Neutrophil (primary cell): Measurements from ENCODE around the gene PPP6R1.

ENCODE experiments used
- H3K27ac ChIP-seq: fragments of 200-600 bp; sonication (generic); 2 replicates; pipeline ENCODE4 v1.5.1; 2016; ENCODE audit warnings: mild to moderate bottlenecking, moderate library complexity
- H3K27me3 ChIP-seq: fragments of 200-600 bp; sonication (generic); 2 replicates; pipeline ENCODE4 v1.6.0; 2016; ENCODE audit warnings: mild to moderate bottlenecking
- H3K36me3 ChIP-seq: fragments of 200-600 bp; sonication (generic); 2 replicates; pipeline ENCODE4 v1.5.1; 2017
- H3K4me1 ChIP-seq, 2 experiments: fragments of 200-600 bp in 1 of 2; sonication (generic) in 1 of 2; 1 replicate in 1 of 2; 2 replicates in 1 of 2; pipeline versions ENCODE4 v1.5.1 to v1.6.1; 2013 to 2016; ENCODE audit warnings: low read depth in 1 of 2, low read length in 1 of 2, mild to moderate bottlenecking in 1 of 2, moderate library complexity in 1 of 2; ENCODE audit not compliant: control insufficient read depth in 1 of 2, insufficient read depth in 1 of 2
- H3K4me3 ChIP-seq, 2 experiments: fragments of 200-600 bp in 1 of 2; sonication (generic) in 1 of 2; 1 replicate in 1 of 2; 2 replicates in 1 of 2; pipeline ENCODE4 v1.5.1; 2013 to 2016; ENCODE audit warnings: low read depth in 1 of 2, low read length in 1 of 2, mild to moderate bottlenecking in 1 of 2, moderate library complexity in 1 of 2
- H3K9me3 ChIP-seq: fragments of 200-600 bp; sonication (generic); 2 replicates; pipeline ENCODE4 v1.5.1; 2016
- TF ChIP-seq, protein P1 (sequence below): fragments of 200-600 bp; sonication (generic); IDR thresholded peaks from 2 replicates; pipeline ENCODE4 v1.5.1; 2016; ENCODE audit warnings: antibody characterized with exemption

PPP6R1 gene

GRCh38 chr19:55258828-55259539 is at the start of gene PPP6R1:
PPP6R1 (minus strand) TSS chr19:55259017; CDS start chr19:55247103, 11,914 bp downstream.
- Histone ChIP-seq H3K4me3 (peak within 1 kb of the TSS; percentile 86 to 88), H3K27ac (peak within 1 kb of the TSS; percentile 93), H3K4me1 (peaks cover 47 to 50% of the 10 kb centered on the region in 2 experiments), H3K9me3 (no peaks in the 10 kb centered on the region), H3K36me3 (no peaks in the 10 kb centered on the region), H3K27me3 (no peaks in the 10 kb centered on the region)
- TF ChIP-seq, protein P1, sequence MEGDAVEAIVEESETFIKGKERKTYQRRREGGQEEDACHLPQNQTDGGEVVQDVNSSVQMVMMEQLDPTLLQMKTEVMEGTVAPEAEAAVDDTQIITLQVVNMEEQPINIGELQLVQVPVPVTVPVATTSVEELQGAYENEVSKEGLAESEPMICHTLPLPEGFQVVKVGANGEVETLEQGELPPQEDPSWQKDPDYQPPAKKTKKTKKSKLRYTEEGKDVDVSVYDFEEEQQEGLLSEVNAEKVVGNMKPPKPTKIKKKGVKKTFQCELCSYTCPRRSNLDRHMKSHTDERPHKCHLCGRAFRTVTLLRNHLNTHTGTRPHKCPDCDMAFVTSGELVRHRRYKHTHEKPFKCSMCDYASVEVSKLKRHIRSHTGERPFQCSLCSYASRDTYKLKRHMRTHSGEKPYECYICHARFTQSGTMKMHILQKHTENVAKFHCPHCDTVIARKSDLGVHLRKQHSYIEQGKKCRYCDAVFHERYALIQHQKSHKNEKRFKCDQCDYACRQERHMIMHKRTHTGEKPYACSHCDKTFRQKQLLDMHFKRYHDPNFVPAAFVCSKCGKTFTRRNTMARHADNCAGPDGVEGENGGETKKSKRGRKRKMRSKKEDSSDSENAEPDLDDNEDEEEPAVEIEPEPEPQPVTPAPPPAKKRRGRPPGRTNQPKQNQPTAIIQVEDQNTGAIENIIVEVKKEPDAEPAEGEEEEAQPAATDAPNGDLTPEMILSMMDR, result peak; percentile 42

DNA sequence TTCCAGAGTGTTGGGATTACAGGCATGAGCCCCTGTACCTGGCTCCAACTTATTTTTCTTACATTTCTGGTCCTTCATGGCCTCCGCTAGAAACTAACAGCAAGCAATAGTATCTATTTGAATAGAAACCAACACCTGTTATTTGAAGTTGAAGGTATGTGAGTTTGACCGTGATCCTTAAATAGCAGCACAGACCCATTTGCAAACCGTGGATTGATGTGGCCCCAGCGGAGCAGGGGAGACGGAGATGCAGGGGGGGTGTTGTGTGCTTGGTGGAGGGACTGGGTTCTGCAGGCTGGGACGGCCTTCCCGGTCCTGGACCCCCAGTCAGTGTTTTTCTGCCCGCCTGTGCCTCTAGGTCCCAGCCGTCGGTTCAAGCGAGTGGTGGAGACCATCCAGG is 49.5 kb upstream of the PPP6R1 start:
- H3K4me3 ChIP-seq, result no peak overlapping the region
- no peak overlapping the region for H3K27ac ChIP-seq
- H3K27me3 ChIP-seq, result no peaks in the 10 kb centered on the region
- no peaks in the 10 kb centered on the region for H3K9me3 ChIP-seq
- no peaks in the 10 kb centered on the region for H3K36me3 ChIP-seq
- TF ChIP-seq, protein P1, result no peak
- no peaks in the 10 kb centered on the region for H3K4me1 ChIP-seq

- Histone ChIP-seq H3K9me3 (no peaks in the 10 kb centered on the region), H3K36me3 (no peaks in the 10 kb centered on the region), H3K4me3 (no peak overlapping the region), H3K4me1 (peaks cover 4% of the 10 kb centered on the region in 2 experiments), H3K27ac (no peak overlapping the region), H3K27me3 (no peaks in the 10 kb centered on the region)
- TF ChIP-seq, protein P1, result no peak
These were observed 47.9 kb upstream of the PPP6R1 start for GRCh38 chr19:55306712-55307111.

DNA sequence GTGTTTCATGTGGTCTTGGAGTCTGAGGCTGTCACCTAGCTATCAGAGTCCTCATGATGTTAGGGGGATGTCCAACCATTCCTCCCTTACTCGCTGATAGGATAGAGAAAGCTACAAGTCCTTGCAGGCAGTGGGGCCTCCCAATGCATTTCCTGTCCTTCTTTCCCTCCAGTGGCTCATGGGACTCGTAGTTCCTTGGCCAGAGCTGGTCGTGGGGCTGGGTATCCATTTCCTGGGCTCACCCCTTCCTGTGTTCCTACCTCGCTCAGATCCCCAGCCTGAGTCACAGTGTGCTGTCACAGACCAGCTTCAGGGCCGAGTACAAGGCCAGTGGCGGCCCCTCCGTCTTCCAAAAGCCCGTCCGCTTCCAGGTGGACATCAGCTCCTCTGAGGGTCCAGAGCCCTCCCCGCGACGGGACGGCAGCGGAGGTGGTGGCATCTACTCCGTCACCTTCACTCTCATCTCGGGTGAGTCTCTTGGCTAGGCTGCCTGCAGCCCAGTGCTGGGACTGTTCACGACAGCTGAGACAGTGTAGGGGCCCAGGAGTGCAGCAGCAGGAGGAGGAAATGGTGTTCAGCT is 47.3 kb upstream of the PPP6R1 start:
- H3K27ac ChIP-seq, result no peak overlapping the region
- H3K4me1 ChIP-seq, result peaks cover 8 to 9% of the 10 kb centered on the region in 2 experiments
- H3K36me3 ChIP-seq, result no peaks in the 10 kb centered on the region
- H3K4me3 ChIP-seq, result no peak overlapping the region
- no peaks in the 10 kb centered on the region for H3K27me3 ChIP-seq
- no peaks in the 10 kb centered on the region for H3K9me3 ChIP-seq
- TF ChIP-seq, protein P1, result no peak

DNA sequence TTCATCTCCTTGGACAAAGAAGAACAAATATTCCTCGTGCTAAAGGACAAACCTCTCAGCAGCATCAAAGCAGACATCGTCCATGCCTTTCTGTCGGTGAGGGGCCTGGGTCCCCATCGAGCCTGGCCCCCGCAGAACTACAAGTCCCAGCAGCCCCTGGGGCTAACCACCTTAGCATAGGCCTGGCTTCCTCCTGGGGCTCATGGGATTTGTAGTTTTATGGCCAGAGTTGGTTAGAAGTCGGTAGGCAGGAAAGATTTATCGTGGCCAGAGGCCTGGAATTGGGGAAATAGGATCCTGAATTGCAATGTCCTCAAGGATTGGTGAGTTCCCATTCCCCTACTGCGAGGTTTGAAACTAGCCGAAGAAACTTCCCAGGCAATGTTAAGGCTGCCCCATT is 46.7 kb upstream of the PPP6R1 start:
- H3K4me1 ChIP-seq, result peaks cover 8 to 9% of the 10 kb centered on the region in 2 experiments
- H3K27me3 ChIP-seq, result no peaks in the 10 kb centered on the region
- H3K27ac ChIP-seq, result no peak overlapping the region
- H3K36me3 ChIP-seq, result no peaks in the 10 kb centered on the region
- H3K9me3 ChIP-seq, result no peaks in the 10 kb centered on the region
- TF ChIP-seq, protein P1, result no peak
- no peak overlapping the region for H3K4me3 ChIP-seq
